K562 (cell line): Measurements from ENCODE around the gene SNX25. TPM values are rescaled to one million over a fixed set of nuclear protein-coding genes. Genes with fewer than 3 reads are reported as not detected.
A peak's percentile ranks its signal among the peaks of the same experiment; 100 is the strongest.

ENCODE experiments used
- ATAC-seq: fragments of 200-7000 bp; cut with Tn5 transposase; 3 replicates; pipeline ENCODE4 v1.9.1; 2020; ENCODE audit warnings: moderate library complexity
- BruUV-seq: library from RNA; stranded (reverse); fragments of 400-500 nt; replicated peaks from 2 replicates; lab custom pipeline; 2021; lab: Mats Ljungman, UMichigan
- CTCF ChIA-PET: fragments of 300-600 bp; formaldehyde crosslinking; extraction: SDS; loops from one replicate; lab custom pipeline; 2021; ENCODE audit warnings: low intra/inter-chr PET ratio; lab: Yijun Ruan, JAX
- POLR2A ChIA-PET: fragments of 300-600, 350-650 bp; sonication (Branson Sonifier 250); formaldehyde crosslinking; extraction: SDS; loops from one replicate; lab custom pipeline; 2021; ENCODE audit warnings: antibody characterized with exemption, inconsistent platforms; lab: Yijun Ruan, JAX
- DNase-seq, 4 experiments: peaks; one replicate each; pipeline versions ENCODE4 v3.0.0 to v3.0.0-alpha.2; 2011 to 2018; ENCODE audit warnings: low spot score in 3 of 4, mixed read lengths in 3 of 4; ENCODE audit errors: extremely low read depth in 1 of 4
- FAIRE-seq: peaks from 2 replicates; lab custom pipeline; 2011; peaks lifted over from hg19 to GRCh38; lab: Jason Lieb, UNC
- H2AFZ ChIP-seq: 2 replicates; pipeline ENCODE4 v1.6.0; 2011; ENCODE audit warnings: low read depth, low read length, control low read depth, inconsistent platforms
- H3K27ac ChIP-seq: fragments of 200-600 bp; 3 replicates; pipeline ENCODE4 v1.8.0; 2011; ENCODE audit warnings: low read depth, mild to moderate bottlenecking, control low read depth, inconsistent platforms, low read length, moderate library complexity, mixed read lengths; ENCODE audit errors: extremely low read depth
- H3K27me3 ChIP-seq, 2 experiments: fragments of 300-600 bp in 1 of 2; 2 replicates in 1 of 2; 3 replicates in 1 of 2; pipeline versions ENCODE4 v1.6.0 to v1.8.0; 2011; ENCODE audit warnings: inconsistent platforms in 2 of 2, low read length in 2 of 2, mild to moderate bottlenecking in 1 of 2, mixed read lengths in 1 of 2, moderate library complexity in 1 of 2; ENCODE audit not compliant: control insufficient read depth in 2 of 2, insufficient read depth in 2 of 2
- H3K36me3 ChIP-seq: fragments of 300-600 bp; 3 replicates; pipeline ENCODE4 v1.8.0; 2011; ENCODE audit warnings: mild to moderate bottlenecking, low read length, inconsistent platforms; ENCODE audit not compliant: control insufficient read depth, insufficient read depth
- H3K4me1 ChIP-seq, 2 experiments: fragments of 200-600 bp in 1 of 2; replicated peaks in 1 of 2; 2 replicates in 1 of 2; 3 replicates in 1 of 2; pipeline versions ENCODE4 v1.5.1 to v1.8.0; 2011; ENCODE audit warnings: inconsistent platforms in 2 of 2, low read length in 2 of 2, mild to moderate bottlenecking in 1 of 2, mixed read lengths in 1 of 2, moderate library complexity in 1 of 2; ENCODE audit not compliant: control insufficient read depth in 2 of 2, insufficient read depth in 2 of 2
- H3K4me2 ChIP-seq: 2 replicates; pipeline ENCODE4 v1.6.1; 2011; ENCODE audit warnings: low read length, control low read depth, inconsistent platforms, mixed read lengths; ENCODE audit not compliant: insufficient read depth
- H3K4me3 ChIP-seq: fragments of 200-600 bp; sonication (generic), shearing (Covaris generic); 2 replicates; pipeline ENCODE4 v1.5.1; 2016; ENCODE audit warnings: control low read depth, inconsistent platforms
- H3K79me2 ChIP-seq: fragments of 200-600 bp; 3 replicates; pipeline ENCODE4 v1.8.0; 2011; ENCODE audit warnings: low read length, inconsistent platforms; ENCODE audit not compliant: control insufficient read depth, insufficient read depth
- H3K9ac ChIP-seq, 2 experiments: 2 replicates each; pipeline versions ENCODE4 v1.6.0 to v1.6.1; 2011; ENCODE audit warnings: low read depth in 2 of 2, low read length in 2 of 2, control low read depth in 1 of 2, inconsistent platforms in 1 of 2, mild to moderate bottlenecking in 1 of 2, mixed read lengths in 1 of 2; ENCODE audit not compliant: insufficient read depth in 1 of 2
- H3K9me1 ChIP-seq: one replicate; pipeline ENCODE4 v1.6.0; 2011; ENCODE audit warnings: inconsistent platforms, mild to moderate bottlenecking, low read length, moderate library complexity; ENCODE audit not compliant: control insufficient read depth, insufficient read depth
- H3K9me3 ChIP-seq: replicated peaks from 2 replicates; pipeline ENCODE4 v1.5.1; 2011; ENCODE audit warnings: low read depth, low read length, inconsistent platforms; ENCODE audit not compliant: control insufficient read depth, insufficient read depth
- H4K20me1 ChIP-seq: replicated peaks from 2 replicates; pipeline ENCODE4 v1.6.1; 2011; ENCODE audit warnings: low read length, inconsistent platforms, mixed read lengths; ENCODE audit not compliant: control insufficient read depth, insufficient read depth
- CBFA2T2 ChIP-seq: fragments of 450-650 bp; conservative IDR thresholded peaks from 2 replicates; pipeline ENCODE4 v1.6.1; 2017; ENCODE audit warnings: mild to moderate bottlenecking
- DMBX1 ChIP-seq: fragments of 250-450 bp; sonication (Bioruptor Pico); IDR thresholded peaks from 2 replicates; pipeline ENCODE4 v1.8.0; 2022; ENCODE audit warnings: inconsistent platforms, mild to moderate bottlenecking, moderate library complexity, borderline replicate concordance
- FOXJ2 ChIP-seq: fragments of 200-800 bp; sonication (Bioruptor generic); IDR thresholded peaks from 2 replicates; pipeline ENCODE4 v1.6.1; 2016; ENCODE audit warnings: missing genetic modification characterization, missing compliant biosample characterization
- HCFC1 ChIP-seq: IDR thresholded peaks from 2 replicates; pipeline ENCODE4 v1.6.1; 2012; ENCODE audit warnings: low read depth, low read length, improper control_type of control experiment
- KDM2B ChIP-seq: fragments of 250-450 bp; sonication (Bioruptor Pico); IDR thresholded peaks from 2 replicates; pipeline ENCODE4 v1.8.0; 2021; ENCODE audit warnings: mild to moderate bottlenecking, moderate library complexity
- SFPQ ChIP-seq: fragments of 200-400 bp; formaldehyde crosslinking; IDR thresholded peaks from 2 replicates; pipeline ENCODE4 v1.6.1; 2017; ENCODE audit warnings: mild to moderate bottlenecking, low read depth, low read length, moderate library complexity
- WGBS: fragments of 100-300 bp; shearing (Covaris generic); methylation state at CpG from one replicate; pipeline ENCODE4 v1.1.6; 2016; ENCODE audit warnings: low coverage, mixed read lengths; ENCODE audit not compliant: insufficient coverage; ENCODE audit errors: missing lambda C conversion rate; 5-methylcytosine and 5-hydroxymethylcytosine counted together
- in situ Hi-C: fragments of 300-500 bp; cut with MboI; formaldehyde crosslinking; loops from 4 replicates; pipeline ENCODE4 v1.15.0; 2018; ENCODE audit warnings: inconsistent platforms, mixed read lengths
- intact Hi-C: fragments of 100-400 bp; cut with micrococcal nuclease; formaldehyde crosslinking; loops from 2 replicates; pipeline ENCODE4 v1.14.2; 2022
- polyA plus RNA-seq, 8 experiments: library from polyadenylated mRNA; depleted of rRNA in 4 of 8; stranded (reverse) in 5 of 8; unstranded in 3 of 8; fragments of >200 nt; fragmentation: Nextera tagmentation in 2 of 8; fragmentation: Illumina TruSeq in 1 of 8; extraction: Ambion mirVana in 2 of 8; extraction: Trizol in 1 of 8; gene quantifications; 2 replicates each; pipeline versions ENCODE4 v1.2.1 to v1.2.3, GENCODE V29; 2011 to 2014; ENCODE audit warnings: inconsistent platforms in 1 of 8, missing spikeins in 1 of 8
- total RNA-seq, 7 experiments: library from RNA; depleted of rRNA in 6 of 7; stranded (reverse); fragments of >200 nt in 6 of 7; fragmentation: Illumina TruSeq in 2 of 7; extraction: Trizol in 2 of 7; gene quantifications; 2 replicates each; pipeline versions ENCODE4 v1.2.1 to v1.2.3, GENCODE V29; 2011 to 2021; ENCODE audit warnings: low replicate concordance in 1 of 7
- TF ChIP-seq, protein P1 (sequence below), 2 experiments: fragments of 450-650 bp in 1 of 2; sonication (generic) in 1 of 2; formaldehyde crosslinking in 1 of 2; IDR thresholded peaks; 2 replicates each; pipeline versions ENCODE4 v1.7.1 to v1.9.0; 2016 to 2022; ENCODE audit warnings: inconsistent platforms in 1 of 2, mild to moderate bottlenecking in 1 of 2, missing genetic modification reagents in 1 of 2

The SNX25 gene
- total and polyA plus RNA-seq, 9 of the 15 experiments (the other 6 are each of a cell fraction or from before 2014, with no cell fraction given), result 2.5 to 23.4 (median 13.3) TPM

DNA sequence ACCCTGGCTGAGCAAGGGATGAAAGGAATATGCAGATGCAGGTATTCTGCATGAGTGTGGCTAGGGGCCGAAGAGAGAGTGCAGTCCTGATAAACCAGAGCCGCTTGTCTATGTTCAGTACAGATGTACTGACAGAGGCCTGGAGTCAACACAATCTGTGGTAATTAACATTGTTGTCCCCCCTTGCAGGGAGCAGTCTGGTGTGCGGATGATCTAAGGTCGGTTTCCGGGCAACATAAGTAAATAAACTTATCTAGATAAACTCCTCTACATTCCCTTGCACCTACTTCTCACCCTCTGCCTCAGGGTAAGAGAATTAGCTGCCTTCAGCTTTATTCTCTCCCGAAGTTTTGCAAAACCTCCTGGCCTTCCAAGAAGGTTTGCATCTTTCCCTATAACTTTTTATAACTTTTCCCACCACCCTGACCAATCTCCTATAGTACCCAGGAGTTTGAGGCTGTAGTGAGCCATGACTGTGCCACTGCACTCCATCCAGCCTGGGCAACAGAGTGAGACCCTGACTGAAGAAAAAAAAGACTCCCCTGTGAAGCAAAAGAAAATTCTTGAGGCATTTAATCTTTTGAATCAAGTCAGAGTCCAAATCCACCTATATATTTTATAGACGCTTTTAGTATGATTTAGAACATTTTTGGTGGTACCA, 26.6 kb downstream of the SNX25 start:
- no peak overlapping the region for H3K9ac ChIP-seq
- 11% methylated on average over 7 of the region's 7 CpGs for WGBS
- no TSS peak for BruUV-seq
- POLR2A ChIA-PET, result no interaction called here
- no peaks in the 10 kb centered on the region for H3K36me3 ChIP-seq
- peak overlapping the region; percentile 21; the same call in 1 of the 2 replicates for H3K4me2 ChIP-seq
- 0 out of 2 replicates have a peak, but pooled peaks cover 1% of the 10 kb centered on the region for H3K9me3 ChIP-seq
- no peak overlapping the region for H3K4me3 ChIP-seq
- intact Hi-C loops, result no loop called here
- peaks cover 4 to 7% of the 10 kb centered on the region in 2 experiments; a peak in 4 of 5 replicates for H3K4me1 ChIP-seq
- in situ Hi-C loops, result no loop called here
- CTCF ChIA-PET, result no interaction called here
- FAIRE-seq (peak; percentile 84), ATAC-seq (peak; percentile 98), DNase-seq (peak in 2 of 4 experiments; percentile 56 to 80)
- peaks cover 3% of the 10 kb centered on the region; the same call in 2 of the 3 replicates for H3K79me2 ChIP-seq
- no peak overlapping the region for H3K27ac ChIP-seq
- no peak overlapping the region for H2AFZ ChIP-seq
- no peaks in the 10 kb centered on the region for H3K27me3 ChIP-seq
- H4K20me1 ChIP-seq, result 0 out of 2 replicates have a peak, but pooled peaks cover 3% of the 10 kb centered on the region
- no peaks in the 10 kb centered on the region for H3K9me1 ChIP-seq
- TF ChIP-seq CBFA2T2 (peak; percentile 42; the same call in 1 of the 2 replicates), SFPQ (no peak), HCFC1 (no peak), DMBX1 (CRISPR knock-in tag) (no peak), KDM2B (CRISPR knock-in tag) (no peak), FOXJ2 (tag) (peak; percentile 99)
- TF ChIP-seq, protein P1, sequence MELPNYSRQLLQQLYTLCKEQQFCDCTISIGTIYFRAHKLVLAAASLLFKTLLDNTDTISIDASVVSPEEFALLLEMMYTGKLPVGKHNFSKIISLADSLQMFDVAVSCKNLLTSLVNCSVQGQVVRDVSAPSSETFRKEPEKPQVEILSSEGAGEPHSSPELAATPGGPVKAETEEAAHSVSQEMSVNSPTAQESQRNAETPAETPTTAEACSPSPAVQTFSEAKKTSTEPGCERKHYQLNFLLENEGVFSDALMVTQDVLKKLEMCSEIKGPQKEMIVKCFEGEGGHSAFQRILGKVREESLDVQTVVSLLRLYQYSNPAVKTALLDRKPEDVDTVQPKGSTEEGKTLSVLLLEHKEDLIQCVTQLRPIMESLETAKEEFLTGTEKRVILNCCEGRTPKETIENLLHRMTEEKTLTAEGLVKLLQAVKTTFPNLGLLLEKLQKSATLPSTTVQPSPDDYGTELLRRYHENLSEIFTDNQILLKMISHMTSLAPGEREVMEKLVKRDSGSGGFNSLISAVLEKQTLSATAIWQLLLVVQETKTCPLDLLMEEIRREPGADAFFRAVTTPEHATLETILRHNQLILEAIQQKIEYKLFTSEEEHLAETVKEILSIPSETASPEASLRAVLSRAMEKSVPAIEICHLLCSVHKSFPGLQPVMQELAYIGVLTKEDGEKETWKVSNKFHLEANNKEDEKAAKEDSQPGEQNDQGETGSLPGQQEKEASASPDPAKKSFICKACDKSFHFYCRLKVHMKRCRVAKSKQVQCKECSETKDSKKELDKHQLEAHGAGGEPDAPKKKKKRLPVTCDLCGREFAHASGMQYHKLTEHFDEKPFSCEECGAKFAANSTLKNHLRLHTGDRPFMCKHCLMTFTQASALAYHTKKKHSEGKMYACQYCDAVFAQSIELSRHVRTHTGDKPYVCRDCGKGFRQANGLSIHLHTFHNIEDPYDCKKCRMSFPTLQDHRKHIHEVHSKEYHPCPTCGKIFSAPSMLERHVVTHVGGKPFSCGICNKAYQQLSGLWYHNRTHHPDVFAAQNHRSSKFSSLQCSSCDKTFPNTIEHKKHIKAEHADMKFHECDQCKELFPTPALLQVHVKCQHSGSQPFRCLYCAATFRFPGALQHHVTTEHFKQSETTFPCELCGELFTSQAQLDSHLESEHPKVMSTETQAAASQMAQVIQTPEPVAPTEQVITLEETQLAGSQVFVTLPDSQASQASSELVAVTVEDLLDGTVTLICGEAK (IDR thresholded peaks at IDR 0.05), result no peak
- TF ChIP-seq, protein P1 (CRISPR knock-in tag; IDR thresholded peaks at IDR 0.05), result no peak
